ENCODE measurements around the gene LNX1.

DNA sequence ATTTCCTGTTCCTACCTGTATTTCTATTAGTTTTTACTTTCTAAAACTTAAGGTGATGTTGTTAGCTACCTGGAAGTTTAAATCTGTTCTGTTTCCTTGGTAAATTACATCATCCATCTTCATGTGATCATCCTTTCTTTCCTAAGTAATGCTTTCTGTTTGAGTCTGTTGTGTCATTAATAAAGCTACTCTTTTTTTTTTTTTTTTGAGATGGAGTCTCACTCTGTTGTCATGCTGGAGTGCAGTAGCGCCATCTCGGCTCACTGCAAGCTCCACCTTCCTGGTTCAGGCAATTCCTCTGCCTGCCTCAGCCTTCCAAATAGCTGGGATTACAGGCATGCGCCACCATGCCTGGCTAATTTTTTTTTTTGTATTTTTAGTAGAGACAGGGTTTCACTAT, 140.5 kb downstream of the LNX1 start:
- TF ChIP-seq HES2 (IDR thresholded peaks at IDR 0.05) = no peak
- TF ChIP-seq, protein P1, sequence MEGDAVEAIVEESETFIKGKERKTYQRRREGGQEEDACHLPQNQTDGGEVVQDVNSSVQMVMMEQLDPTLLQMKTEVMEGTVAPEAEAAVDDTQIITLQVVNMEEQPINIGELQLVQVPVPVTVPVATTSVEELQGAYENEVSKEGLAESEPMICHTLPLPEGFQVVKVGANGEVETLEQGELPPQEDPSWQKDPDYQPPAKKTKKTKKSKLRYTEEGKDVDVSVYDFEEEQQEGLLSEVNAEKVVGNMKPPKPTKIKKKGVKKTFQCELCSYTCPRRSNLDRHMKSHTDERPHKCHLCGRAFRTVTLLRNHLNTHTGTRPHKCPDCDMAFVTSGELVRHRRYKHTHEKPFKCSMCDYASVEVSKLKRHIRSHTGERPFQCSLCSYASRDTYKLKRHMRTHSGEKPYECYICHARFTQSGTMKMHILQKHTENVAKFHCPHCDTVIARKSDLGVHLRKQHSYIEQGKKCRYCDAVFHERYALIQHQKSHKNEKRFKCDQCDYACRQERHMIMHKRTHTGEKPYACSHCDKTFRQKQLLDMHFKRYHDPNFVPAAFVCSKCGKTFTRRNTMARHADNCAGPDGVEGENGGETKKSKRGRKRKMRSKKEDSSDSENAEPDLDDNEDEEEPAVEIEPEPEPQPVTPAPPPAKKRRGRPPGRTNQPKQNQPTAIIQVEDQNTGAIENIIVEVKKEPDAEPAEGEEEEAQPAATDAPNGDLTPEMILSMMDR (IDR thresholded peaks at IDR 0.05) = no peak
- TF ChIP-seq, protein P2, sequence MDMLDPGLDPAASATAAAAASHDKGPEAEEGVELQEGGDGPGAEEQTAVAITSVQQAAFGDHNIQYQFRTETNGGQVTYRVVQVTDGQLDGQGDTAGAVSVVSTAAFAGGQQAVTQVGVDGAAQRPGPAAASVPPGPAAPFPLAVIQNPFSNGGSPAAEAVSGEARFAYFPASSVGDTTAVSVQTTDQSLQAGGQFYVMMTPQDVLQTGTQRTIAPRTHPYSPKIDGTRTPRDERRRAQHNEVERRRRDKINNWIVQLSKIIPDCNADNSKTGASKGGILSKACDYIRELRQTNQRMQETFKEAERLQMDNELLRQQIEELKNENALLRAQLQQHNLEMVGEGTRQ (IDR thresholded peaks at IDR 0.05) = no peak
- no peak for TF ChIP-seq KDM1A (IDR thresholded peaks at IDR 0.05; ENCODE audit: low read depth)
- TF ChIP-seq PHF8 (IDR thresholded peaks at IDR 0.05; ENCODE audit: borderline replicate concordance, low read depth) = no peak
- no peak for TF ChIP-seq ZFP36 (IDR thresholded peaks at IDR 0.05; ENCODE audit: borderline replicate concordance, partially characterized antibody)
- TF ChIP-seq E2F6 (IDR thresholded peaks at IDR 0.05; ENCODE audit: borderline replicate concordance, low read depth) = no peak
- TF ChIP-seq POLR2A (IDR thresholded peaks at IDR 0.05; ENCODE audit: low read length) = no peak
- no peak for TF ChIP-seq MAX (IDR thresholded peaks at IDR 0.05)
- TF ChIP-seq EP300 (IDR thresholded peaks at IDR 0.05) = no peak
- TF ChIP-seq EHF (CRISPR knock-in tag; IDR thresholded peaks at IDR 0.05) = no peak
